ENCODE data around the gene TMEM9. TPM values are rescaled to one million over a fixed set of nuclear protein-coding genes. Genes with fewer than 3 reads are reported as not detected.

The TMEM9 gene
- total and polyA plus RNA-seq, 4 donors = 94.4 to 179 (median 141) TPM

DNA sequence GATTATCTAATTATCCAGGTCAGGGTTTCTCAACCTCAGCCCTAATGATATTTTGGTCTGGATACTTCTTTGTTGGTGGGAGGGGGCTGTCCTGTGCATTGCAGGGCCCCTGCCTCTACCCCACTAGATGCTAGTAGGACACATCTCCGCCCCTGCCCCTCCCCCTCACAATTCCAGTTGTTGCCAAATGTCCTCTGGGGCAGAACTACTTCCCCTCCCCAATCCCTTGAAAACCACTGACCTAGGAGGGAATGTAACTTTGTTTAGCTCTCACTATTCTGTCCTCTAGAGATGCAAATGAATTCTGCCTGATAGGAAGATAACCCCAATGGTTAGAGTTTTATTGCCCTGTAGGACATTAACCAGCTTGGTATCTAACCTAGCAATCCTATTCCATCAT, 50.1 kb downstream of the TMEM9 start:
- Histone ChIP-seq H3K9me3 (ENCODE audit: control insufficient read depth, insufficient read depth, low read length) (no peaks in the 10 kb centered on the region), H3K27ac (ENCODE audit: low read depth, low read length) (no peak overlapping the region), H3K4me1 (ENCODE audit: control insufficient read depth, insufficient read depth, low read length) (peaks cover 13% of the 10 kb centered on the region), H3K4me3 (ENCODE audit: low read depth, low read length) (no peak overlapping the region), H3K36me3 (ENCODE audit: control insufficient read depth, insufficient read depth, low read length) (no peaks in the 10 kb centered on the region), H3K27me3 (ENCODE audit: control insufficient read depth, insufficient read depth, low read length) (no peaks in the 10 kb centered on the region)
- no peak for DNase-seq (ENCODE audit: low read depth in 4 of 6, low spot score in 6 of 6)
- WGBS (ENCODE audit: insufficient coverage) = no CpG with 5 or more reads among the region's 1 CpG

DNA sequence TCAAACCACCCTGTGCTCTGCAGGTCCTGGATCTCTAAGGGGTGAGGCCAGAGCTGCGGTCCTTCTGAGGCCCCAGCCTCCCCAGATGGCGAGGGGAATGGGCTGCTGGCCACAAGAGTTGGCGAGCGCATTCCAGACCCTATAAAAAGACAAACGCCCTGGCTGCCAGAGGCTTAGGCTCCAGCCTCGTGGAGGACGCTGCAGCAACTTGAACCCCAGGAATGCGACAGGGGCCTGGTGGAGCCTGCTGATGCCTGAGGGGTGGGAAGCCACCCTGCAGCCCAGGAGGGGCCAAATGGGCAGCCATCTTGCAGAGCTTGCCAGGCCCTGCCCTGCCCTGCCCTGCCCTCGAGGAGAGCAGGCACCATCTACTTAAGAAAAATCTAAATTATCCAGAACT, 50.6 kb downstream of the TMEM9 start:
- Histone ChIP-seq H3K27me3 (ENCODE audit: control insufficient read depth, insufficient read depth, low read length) (no peaks in the 10 kb centered on the region), H3K4me1 (ENCODE audit: control insufficient read depth, insufficient read depth, low read length) (peaks cover 11% of the 10 kb centered on the region), H3K27ac (ENCODE audit: low read depth, low read length) (no peak overlapping the region), H3K9me3 (ENCODE audit: control insufficient read depth, insufficient read depth, low read length) (no peaks in the 10 kb centered on the region), H3K36me3 (ENCODE audit: control insufficient read depth, insufficient read depth, low read length) (no peaks in the 10 kb centered on the region), H3K4me3 (ENCODE audit: low read depth, low read length) (no peak overlapping the region)
- no peak for DNase-seq (ENCODE audit: low read depth in 4 of 6, low spot score in 6 of 6)
- WGBS (ENCODE audit: insufficient coverage) = 78% methylated on average over 8 of the region's 9 CpGs

DNA sequence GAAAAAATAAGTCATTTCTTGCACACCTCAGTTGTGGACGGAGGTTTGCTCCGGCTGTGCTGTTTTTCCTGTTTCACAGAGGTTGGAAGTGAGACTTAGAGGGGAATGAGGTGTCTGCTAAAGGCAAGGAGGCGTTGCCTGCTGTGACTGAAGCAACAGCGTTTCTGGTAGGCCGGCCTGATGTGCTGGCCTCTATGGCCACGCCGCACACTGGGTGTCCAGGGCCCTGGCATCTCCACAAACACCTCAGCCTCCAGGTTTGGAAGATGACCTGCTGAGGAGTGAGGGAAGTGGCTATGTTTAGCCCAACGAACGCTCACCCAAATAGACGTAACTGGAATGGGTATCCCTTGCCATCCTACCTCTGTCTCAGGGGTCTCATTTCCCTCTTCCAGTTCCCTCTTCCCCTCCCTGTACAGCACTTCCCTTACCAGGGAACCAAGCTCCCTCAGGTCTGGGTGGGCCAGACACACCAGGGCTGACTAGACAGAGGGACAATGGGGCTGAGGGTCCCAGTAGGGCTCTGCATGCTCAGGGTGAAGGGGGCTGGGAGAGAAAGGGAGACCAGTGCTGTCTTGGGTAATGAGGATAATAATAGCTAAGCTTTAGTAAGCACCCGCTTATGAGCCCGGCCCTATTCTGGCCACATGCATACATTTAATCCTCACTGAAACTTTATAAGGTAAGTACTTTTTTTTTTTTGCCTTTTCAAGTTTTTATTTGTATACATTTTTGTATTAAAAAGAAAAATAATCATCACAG, 53.9 kb downstream of the TMEM9 start:
- Histone ChIP-seq H3K9me3 (ENCODE audit: control insufficient read depth, insufficient read depth, low read length) (no peaks in the 10 kb centered on the region), H3K4me1 (ENCODE audit: control insufficient read depth, insufficient read depth, low read length) (peaks cover 28% of the 10 kb centered on the region), H3K4me3 (ENCODE audit: low read depth, low read length) (no peak overlapping the region), H3K27me3 (ENCODE audit: control insufficient read depth, insufficient read depth, low read length) (no peaks in the 10 kb centered on the region), H3K36me3 (ENCODE audit: control insufficient read depth, insufficient read depth, low read length) (no peaks in the 10 kb centered on the region), H3K27ac (ENCODE audit: low read depth, low read length) (no peak overlapping the region)
- 60% methylated on average over 1 of the region's 12 CpGs for WGBS (ENCODE audit: insufficient coverage)
- no peak for DNase-seq (ENCODE audit: low read depth in 4 of 6, low spot score in 6 of 6)

DNA sequence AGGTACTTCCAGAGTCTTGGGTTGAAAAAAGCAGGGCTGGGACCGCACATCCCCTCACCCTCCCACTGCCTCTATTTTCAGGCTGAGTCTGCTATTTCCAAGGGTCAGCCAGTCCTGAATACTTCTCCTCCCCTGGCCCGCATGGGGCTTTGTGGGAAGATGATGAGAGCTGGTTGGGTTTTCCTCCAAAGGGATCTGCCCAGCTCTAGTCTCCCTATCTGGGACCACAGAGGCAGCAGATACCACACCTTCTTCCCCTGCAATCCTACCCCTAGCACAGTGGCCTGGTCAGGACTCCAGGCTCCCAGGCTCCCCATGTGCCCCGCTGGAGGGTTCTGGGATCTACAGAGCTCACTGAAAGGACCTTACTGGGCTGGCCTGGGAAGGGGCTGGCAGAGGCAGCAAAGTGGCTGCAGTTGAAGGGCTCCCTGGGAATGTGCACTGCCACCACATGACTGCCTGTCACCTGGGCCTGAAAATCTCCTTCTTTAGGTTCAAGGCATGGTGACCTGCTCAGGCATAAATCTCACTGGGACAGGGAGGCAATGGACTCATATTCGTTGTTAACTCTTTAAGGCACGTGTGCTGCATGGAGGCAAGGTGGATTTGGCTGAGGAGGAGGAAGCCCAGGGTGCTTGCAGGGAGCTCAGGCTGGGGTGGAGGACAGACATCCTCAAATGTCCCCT, 55.1 kb downstream of the TMEM9 start:
- H3K27me3 ChIP-seq (ENCODE audit: control insufficient read depth, insufficient read depth, low read length) = no peaks in the 10 kb centered on the region
- no peaks in the 10 kb centered on the region for H3K36me3 ChIP-seq (ENCODE audit: control insufficient read depth, insufficient read depth, low read length)
- H3K4me1 ChIP-seq (ENCODE audit: control insufficient read depth, insufficient read depth, low read length) = peaks cover 38% of the 10 kb centered on the region
- whole genome bisulfite sequencing (ENCODE audit: insufficient coverage) = 100% methylated on average over 1 of the region's 5 CpGs
- no peak for DNase-seq (ENCODE audit: low read depth in 4 of 6, low spot score in 6 of 6)
- no peaks in the 10 kb centered on the region for H3K9me3 ChIP-seq (ENCODE audit: control insufficient read depth, insufficient read depth, low read length)
- H3K4me3 ChIP-seq (ENCODE audit: low read depth, low read length) = no peak overlapping the region
- no peak overlapping the region for H3K27ac ChIP-seq (ENCODE audit: low read depth, low read length)

DNA sequence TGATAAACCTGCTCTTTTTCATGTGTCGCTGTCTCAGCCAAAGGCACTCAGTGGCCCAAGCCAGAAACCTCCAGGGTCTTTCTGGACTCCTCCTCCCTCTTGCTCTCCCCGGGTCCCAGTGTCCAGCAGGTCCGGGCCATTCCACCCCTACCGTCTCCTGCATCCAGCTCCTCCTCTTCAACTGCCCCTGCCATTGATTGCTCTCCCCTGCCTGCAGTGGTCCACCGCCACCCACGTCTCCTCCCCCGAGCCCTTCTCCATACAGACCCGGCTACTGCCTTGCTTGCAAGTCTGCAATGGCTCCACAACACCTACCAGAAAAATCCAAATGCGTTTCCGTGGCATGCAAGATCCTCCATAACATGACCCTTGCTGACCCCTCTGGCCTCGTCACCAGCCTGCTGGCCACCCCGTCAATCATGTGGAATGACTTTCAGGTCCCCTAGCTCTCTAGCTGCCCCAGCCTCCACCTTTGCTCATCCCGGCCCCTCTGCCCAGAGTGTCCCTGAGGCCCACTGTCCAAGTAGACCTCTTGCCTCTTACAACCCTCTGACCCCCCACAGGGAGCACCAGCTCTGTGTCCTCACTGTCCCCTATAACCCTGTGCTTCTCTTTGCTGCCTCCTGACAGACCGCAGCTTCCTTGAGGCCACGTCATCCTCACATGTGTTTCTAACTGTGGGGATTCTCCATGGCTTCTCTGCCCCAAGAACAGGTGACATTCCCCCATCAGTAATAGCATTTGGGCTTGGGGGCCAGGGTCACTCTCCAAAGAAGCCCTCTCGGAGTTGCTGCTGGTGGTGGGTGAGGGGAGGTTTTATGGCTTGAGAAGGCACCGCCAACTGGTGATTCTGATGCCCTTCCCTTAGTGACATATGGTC, 57.1 kb downstream of the TMEM9 start:
- Histone ChIP-seq H3K9me3 (ENCODE audit: control insufficient read depth, insufficient read depth, low read length) (no peaks in the 10 kb centered on the region), H3K4me1 (ENCODE audit: control insufficient read depth, insufficient read depth, low read length) (peaks cover 38% of the 10 kb centered on the region), H3K4me3 (ENCODE audit: low read depth, low read length) (no peak overlapping the region), H3K27me3 (ENCODE audit: control insufficient read depth, insufficient read depth, low read length) (no peaks in the 10 kb centered on the region), H3K27ac (ENCODE audit: low read depth, low read length) (no peak overlapping the region), H3K36me3 (ENCODE audit: control insufficient read depth, insufficient read depth, low read length) (no peaks in the 10 kb centered on the region)
- WGBS (ENCODE audit: insufficient coverage) = 72% methylated on average over 14 of the region's 17 CpGs
- no peak for DNase-seq (ENCODE audit: low read depth in 4 of 6, low spot score in 6 of 6)

DNA sequence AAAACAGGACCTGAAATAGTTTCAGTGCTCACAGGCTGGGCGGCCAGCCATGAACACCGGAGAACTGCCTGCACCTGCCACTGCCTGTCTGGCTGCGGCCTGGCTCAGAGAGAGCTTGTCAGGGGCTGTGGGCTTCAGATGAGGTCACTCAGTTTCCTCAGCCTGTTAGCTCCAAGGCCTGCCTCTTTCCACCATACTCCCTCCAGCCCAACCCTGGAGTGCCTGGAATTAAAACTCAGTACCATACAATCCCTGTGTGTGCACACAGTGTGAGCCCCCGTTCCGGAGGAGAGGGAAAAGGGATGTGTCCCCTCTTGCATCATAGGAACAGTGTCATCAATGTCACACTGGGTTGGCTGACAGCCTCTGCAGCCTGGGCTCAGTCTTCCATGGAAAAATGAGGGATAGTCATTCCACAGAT, 58.2 kb downstream of the TMEM9 start:
- H3K27me3 ChIP-seq (ENCODE audit: control insufficient read depth, insufficient read depth, low read length) = no peaks in the 10 kb centered on the region
- WGBS (ENCODE audit: insufficient coverage) = 41% methylated on average over 3 of the region's 5 CpGs
- no peak overlapping the region for H3K4me3 ChIP-seq (ENCODE audit: low read depth, low read length)
- no peaks in the 10 kb centered on the region for H3K9me3 ChIP-seq (ENCODE audit: control insufficient read depth, insufficient read depth, low read length)
- no peaks in the 10 kb centered on the region for H3K36me3 ChIP-seq (ENCODE audit: control insufficient read depth, insufficient read depth, low read length)
- peak overlapping the region; percentile 35 for H3K27ac ChIP-seq (ENCODE audit: low read depth, low read length)
- DNase-seq (ENCODE audit: low read depth in 4 of 6, low spot score in 6 of 6) = peak in 2 of 6 donors; percentile 32 to 52
- H3K4me1 ChIP-seq (ENCODE audit: control insufficient read depth, insufficient read depth, low read length) = peaks cover 38% of the 10 kb centered on the region

DNA sequence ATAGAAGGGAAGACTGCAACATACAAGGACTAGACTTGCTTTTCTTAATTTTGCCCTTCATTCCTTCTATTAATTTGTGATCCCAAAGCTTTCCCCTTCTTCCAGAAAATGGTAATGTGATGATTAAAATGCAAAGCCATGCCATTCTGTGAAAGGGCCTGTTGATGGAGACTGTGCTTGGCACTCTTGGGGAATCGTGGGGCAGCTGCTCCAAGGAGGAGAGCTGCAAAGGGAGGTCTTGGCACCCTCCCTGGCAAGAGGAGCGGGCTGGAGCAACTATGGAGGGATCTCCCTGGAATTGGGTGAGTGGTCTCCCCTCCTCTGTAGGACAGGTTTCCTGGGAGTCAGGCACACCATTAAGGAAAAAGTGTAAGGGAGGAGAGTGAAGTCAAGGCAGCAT, 58.7 kb downstream of the TMEM9 start:
- Histone ChIP-seq H3K9me3 (ENCODE audit: control insufficient read depth, insufficient read depth, low read length) (no peaks in the 10 kb centered on the region), H3K36me3 (ENCODE audit: control insufficient read depth, insufficient read depth, low read length) (no peaks in the 10 kb centered on the region), H3K27me3 (ENCODE audit: control insufficient read depth, insufficient read depth, low read length) (no peaks in the 10 kb centered on the region), H3K4me1 (ENCODE audit: control insufficient read depth, insufficient read depth, low read length) (peaks cover 38% of the 10 kb centered on the region), H3K27ac (ENCODE audit: low read depth, low read length) (peak overlapping the region; percentile 35), H3K4me3 (ENCODE audit: low read depth, low read length) (no peak overlapping the region)
- peak in 2 of 6 donors; percentile 60 to 84 for DNase-seq (ENCODE audit: low read depth in 4 of 6, low spot score in 6 of 6)
- 49% methylated on average over 2 of the region's 2 CpGs for WGBS (ENCODE audit: insufficient coverage)

DNA sequence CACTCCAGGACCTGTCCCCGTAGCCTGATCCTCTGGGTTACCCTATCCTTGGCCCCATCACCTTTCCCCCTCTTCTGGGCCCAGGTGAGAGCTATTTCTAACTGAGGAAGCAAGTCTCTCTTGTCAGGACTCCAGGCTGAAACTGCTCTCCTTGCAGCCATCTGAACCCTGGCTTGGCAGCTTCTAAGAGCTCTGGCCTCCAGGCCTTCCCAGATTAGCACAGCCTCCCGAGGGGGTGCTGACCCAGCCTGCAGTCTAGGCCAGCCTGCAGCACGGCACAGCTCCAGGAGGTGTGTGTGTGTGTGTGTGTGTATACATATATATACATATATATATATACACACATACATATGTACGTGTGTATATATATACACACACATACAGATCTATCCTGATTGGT, 59.4 kb downstream of the TMEM9 start:
- no peak overlapping the region for H3K27ac ChIP-seq (ENCODE audit: low read depth, low read length)
- no peaks in the 10 kb centered on the region for H3K9me3 ChIP-seq (ENCODE audit: control insufficient read depth, insufficient read depth, low read length)
- no peaks in the 10 kb centered on the region for H3K36me3 ChIP-seq (ENCODE audit: control insufficient read depth, insufficient read depth, low read length)
- DNase-seq (ENCODE audit: low read depth in 4 of 6, low spot score in 6 of 6) = no peak
- 80% methylated on average over 1 of the region's 4 CpGs for WGBS (ENCODE audit: insufficient coverage)
- H3K4me3 ChIP-seq (ENCODE audit: low read depth, low read length) = no peak overlapping the region
- H3K27me3 ChIP-seq (ENCODE audit: control insufficient read depth, insufficient read depth, low read length) = no peaks in the 10 kb centered on the region
- peaks cover 38% of the 10 kb centered on the region for H3K4me1 ChIP-seq (ENCODE audit: control insufficient read depth, insufficient read depth, low read length)

DNA sequence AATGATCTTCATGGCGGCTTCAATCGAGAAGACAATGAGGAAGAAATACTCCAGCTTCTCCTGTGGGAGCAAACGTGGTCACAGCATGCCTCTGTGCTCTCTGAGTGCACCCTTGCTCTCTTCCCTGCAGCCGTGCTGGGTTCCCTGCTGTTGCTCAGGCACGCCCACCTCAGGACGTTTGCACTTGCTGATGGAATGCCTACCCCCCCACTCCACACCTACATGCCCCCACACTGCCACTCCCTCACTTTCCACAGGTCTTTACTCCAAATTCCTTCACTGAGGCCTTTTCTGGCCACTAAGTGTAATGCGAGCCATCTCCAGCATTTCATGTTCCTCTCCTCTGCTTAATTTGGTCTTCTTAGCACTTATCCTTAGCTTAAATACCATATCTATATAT, 60.3 kb downstream of the TMEM9 start:
- H3K36me3 ChIP-seq (ENCODE audit: control insufficient read depth, insufficient read depth, low read length) = no peaks in the 10 kb centered on the region
- WGBS (ENCODE audit: insufficient coverage) = 78% methylated on average over 6 of the region's 7 CpGs
- DNase-seq (ENCODE audit: low read depth in 4 of 6, low spot score in 6 of 6) = no peak
- no peaks in the 10 kb centered on the region for H3K27me3 ChIP-seq (ENCODE audit: control insufficient read depth, insufficient read depth, low read length)
- H3K4me3 ChIP-seq (ENCODE audit: low read depth, low read length) = no peak overlapping the region
- peaks cover 44% of the 10 kb centered on the region for H3K4me1 ChIP-seq (ENCODE audit: control insufficient read depth, insufficient read depth, low read length)
- H3K9me3 ChIP-seq (ENCODE audit: control insufficient read depth, insufficient read depth, low read length) = no peaks in the 10 kb centered on the region
- H3K27ac ChIP-seq (ENCODE audit: low read depth, low read length) = no peak overlapping the region

Measured in spinal cord (tissue), 10 donors.